Endothelial cell of umbilical vein (primary cell): ENCODE measurements around the gene ERG.

Source experiments
- EZH2 ChIP-seq: IDR thresholded peaks from 2 replicates; pipeline ENCODE4 v1.6.1; 2012; ENCODE audit warnings: borderline replicate concordance, low read depth, mild to moderate bottlenecking, moderate library complexity, low read length, inconsistent platforms; ENCODE audit not compliant: severe bottlenecking
- FOS ChIP-seq: IDR thresholded peaks from 2 replicates; pipeline ENCODE4 v1.6.1; 2011; ENCODE audit warnings: mild to moderate bottlenecking, low read length, moderate library complexity, borderline replicate concordance; ENCODE audit not compliant: insufficient read depth
- GATA2 ChIP-seq: IDR thresholded peaks from 2 replicates; pipeline ENCODE4 v1.7.0; 2011; ENCODE audit warnings: low read depth, mild to moderate bottlenecking, moderate library complexity, mixed read lengths, low read length; ENCODE audit not compliant: insufficient read length, insufficient read depth
- JUN ChIP-seq: IDR thresholded peaks from 2 replicates; pipeline ENCODE4 v1.6.1; 2011; ENCODE audit warnings: borderline replicate concordance, low read depth; ENCODE audit not compliant: insufficient read length, insufficient read depth
- MYC ChIP-seq: IDR thresholded peaks from one replicate; pipeline ENCODE4 v1.6.1; 2011; ENCODE audit warnings: mild to moderate bottlenecking, low read depth, low read length
- POLR2A ChIP-seq: IDR thresholded peaks from 2 replicates; pipeline ENCODE4 v1.6.1; 2012; ENCODE audit warnings: low read depth, mild to moderate bottlenecking, control low read depth, low read length
- POLR2AphosphoS5 ChIP-seq: IDR thresholded peaks from 2 replicates; pipeline ENCODE4 v1.6.1; 2012; ENCODE audit warnings: low read depth, mild to moderate bottlenecking, control low read depth, low read length, moderate library complexity; ENCODE audit not compliant: insufficient read depth
- TF ChIP-seq, protein P1 (sequence below), 2 donors: IDR thresholded peaks; 1 replicate in 1 of 2; 2 replicates in 1 of 2; pipeline ENCODE4 v1.5.1; 2011; ENCODE audit warnings: low read length in 2 of 2, mild to moderate bottlenecking in 2 of 2, moderate library complexity in 2 of 2, control low read depth in 1 of 2, inconsistent platforms in 1 of 2, low read depth in 1 of 2; ENCODE audit not compliant: insufficient read depth in 1 of 2; ENCODE audit errors: extremely low read depth in 1 of 2
- TF ChIP-seq, protein P2 (sequence below): IDR thresholded peaks from 2 replicates; pipeline ENCODE4 v1.6.1; 2011; ENCODE audit not compliant: insufficient read depth, insufficient read length

DNA sequence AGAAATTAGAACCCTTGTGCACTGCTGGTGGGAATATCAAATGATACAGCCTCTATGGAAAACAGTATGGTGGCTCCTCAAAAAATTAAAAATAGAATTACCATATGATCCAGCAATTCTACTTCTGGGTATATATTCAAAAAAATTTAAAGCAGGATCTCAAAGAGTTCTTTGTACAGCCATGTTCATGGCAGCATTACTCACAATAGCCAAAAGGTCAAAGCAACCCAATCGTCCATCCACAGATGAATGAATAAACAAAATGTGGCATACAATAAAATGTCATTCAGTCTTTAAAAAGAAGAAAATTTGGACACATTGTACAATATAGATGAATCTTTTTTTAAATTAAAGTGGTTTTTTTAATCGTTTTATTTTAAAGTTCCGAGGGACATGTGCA lies 36.3 kb upstream of the ERG start:
- TF ChIP-seq, protein P1, sequence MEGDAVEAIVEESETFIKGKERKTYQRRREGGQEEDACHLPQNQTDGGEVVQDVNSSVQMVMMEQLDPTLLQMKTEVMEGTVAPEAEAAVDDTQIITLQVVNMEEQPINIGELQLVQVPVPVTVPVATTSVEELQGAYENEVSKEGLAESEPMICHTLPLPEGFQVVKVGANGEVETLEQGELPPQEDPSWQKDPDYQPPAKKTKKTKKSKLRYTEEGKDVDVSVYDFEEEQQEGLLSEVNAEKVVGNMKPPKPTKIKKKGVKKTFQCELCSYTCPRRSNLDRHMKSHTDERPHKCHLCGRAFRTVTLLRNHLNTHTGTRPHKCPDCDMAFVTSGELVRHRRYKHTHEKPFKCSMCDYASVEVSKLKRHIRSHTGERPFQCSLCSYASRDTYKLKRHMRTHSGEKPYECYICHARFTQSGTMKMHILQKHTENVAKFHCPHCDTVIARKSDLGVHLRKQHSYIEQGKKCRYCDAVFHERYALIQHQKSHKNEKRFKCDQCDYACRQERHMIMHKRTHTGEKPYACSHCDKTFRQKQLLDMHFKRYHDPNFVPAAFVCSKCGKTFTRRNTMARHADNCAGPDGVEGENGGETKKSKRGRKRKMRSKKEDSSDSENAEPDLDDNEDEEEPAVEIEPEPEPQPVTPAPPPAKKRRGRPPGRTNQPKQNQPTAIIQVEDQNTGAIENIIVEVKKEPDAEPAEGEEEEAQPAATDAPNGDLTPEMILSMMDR (IDR thresholded peaks at IDR 0.05; ENCODE audit: extremely low read depth in 1 of 2, insufficient read depth in 1 of 2, low read depth in 1 of 2, low read length in 2 of 2): no peak
- TF ChIP-seq POLR2A: no peak
- TF ChIP-seq, protein P2, sequence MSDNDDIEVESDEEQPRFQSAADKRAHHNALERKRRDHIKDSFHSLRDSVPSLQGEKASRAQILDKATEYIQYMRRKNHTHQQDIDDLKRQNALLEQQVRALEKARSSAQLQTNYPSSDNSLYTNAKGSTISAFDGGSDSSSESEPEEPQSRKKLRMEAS: no peak
- no peak for TF ChIP-seq EZH2
- TF ChIP-seq POLR2AphosphoS5: no peak
- TF ChIP-seq JUN: no peak
- no peak for TF ChIP-seq MYC
- TF ChIP-seq GATA2: no peak
- TF ChIP-seq FOS: no peak
